ENCODE results near the gene GRPEL2.

The GRPEL2 gene

DNA sequence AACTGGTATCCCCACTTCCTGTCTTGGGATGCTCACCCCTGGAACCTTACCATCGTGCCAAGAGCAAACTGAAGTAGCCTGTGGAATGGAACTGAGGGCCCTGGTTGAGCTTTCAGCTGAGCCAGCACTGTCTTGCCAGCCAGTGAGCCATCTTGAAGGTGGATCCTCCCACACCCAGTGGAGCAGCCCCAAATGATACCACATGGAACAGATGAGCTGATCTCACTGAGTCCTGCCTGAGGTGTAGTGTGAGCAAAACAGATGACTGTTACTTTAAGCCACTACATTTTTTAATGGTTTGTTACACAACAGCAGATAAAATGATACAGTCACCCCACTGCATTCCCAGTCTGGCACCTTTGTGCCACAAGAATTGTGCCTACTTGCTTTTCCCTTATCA is 10.4 kb downstream of the GRPEL2 start:
- no peak overlapping the region for H3K4me3 ChIP-seq (ENCODE audit: low read depth, low read length)
- no peak for DNase-seq (ENCODE audit: low read depth)
- TF ChIP-seq, protein P1, sequence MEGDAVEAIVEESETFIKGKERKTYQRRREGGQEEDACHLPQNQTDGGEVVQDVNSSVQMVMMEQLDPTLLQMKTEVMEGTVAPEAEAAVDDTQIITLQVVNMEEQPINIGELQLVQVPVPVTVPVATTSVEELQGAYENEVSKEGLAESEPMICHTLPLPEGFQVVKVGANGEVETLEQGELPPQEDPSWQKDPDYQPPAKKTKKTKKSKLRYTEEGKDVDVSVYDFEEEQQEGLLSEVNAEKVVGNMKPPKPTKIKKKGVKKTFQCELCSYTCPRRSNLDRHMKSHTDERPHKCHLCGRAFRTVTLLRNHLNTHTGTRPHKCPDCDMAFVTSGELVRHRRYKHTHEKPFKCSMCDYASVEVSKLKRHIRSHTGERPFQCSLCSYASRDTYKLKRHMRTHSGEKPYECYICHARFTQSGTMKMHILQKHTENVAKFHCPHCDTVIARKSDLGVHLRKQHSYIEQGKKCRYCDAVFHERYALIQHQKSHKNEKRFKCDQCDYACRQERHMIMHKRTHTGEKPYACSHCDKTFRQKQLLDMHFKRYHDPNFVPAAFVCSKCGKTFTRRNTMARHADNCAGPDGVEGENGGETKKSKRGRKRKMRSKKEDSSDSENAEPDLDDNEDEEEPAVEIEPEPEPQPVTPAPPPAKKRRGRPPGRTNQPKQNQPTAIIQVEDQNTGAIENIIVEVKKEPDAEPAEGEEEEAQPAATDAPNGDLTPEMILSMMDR (IDR thresholded peaks at IDR 0.05; ENCODE audit: control insufficient read depth, extremely low read depth, insufficient read depth): no peak

- no peak for DNase-seq (ENCODE audit: low read depth)
- TF ChIP-seq, protein P1 (IDR thresholded peaks at IDR 0.05; ENCODE audit: control insufficient read depth, extremely low read depth, insufficient read depth): no peak
- H3K4me3 ChIP-seq (ENCODE audit: low read depth, low read length): no peak overlapping the region
Measured at GRCh38 chr5:149356391-149356790, 11.1 kb downstream of the GRPEL2 start.

DNA sequence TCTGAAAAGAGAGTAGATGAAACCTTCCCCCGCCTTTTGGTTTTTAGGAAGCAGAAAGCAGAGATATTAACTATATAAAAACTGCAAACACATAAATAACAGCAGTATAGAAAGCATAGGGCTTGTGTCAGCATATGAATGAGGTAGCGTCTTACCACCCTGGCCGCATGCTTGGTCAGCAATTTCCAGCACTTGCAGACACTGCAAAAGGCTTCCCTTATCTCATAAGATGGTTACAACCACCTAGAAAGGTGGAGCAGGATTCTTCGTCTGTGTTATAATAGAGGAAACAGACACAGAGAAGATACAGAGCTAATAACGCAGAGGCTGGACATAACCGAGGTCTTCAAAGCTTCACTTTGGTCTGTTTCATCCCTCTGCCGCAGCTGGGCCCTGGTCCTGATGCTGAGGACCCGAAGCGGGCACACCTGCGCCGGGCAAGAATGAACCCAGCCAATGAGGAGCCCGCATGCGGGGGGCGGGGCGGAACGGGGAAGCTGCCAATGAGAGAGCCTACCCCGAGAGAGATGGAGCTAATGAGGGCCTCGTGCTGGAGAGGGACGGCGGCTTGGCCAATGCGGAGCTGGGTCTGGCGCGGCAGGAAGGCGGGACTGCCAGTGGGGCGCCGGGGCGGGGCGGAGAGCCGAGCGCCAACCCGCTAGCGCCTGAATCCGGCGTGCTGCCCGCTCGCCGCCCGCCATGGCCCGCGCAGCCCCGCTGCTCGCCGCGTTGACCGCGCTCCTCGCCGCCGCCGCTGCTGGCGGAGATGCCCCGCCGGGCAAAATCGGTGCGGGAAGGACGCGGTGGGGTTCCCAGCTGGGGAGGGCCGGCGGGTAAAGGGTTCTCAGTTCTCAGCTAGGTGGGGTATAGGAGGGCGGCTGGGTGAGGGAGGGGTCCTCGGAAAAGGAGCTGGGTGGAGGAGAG is 12.3 kb downstream of the GRPEL2 start, which contains the start of gene PCYOX1L:
Gene PCYOX1L, plus strand, starts transcription at position 677 of the 924 bp plus-strand sequence. Its CDS starts 23 bp downstream, at position 700.
- TF ChIP-seq, protein P1 (IDR thresholded peaks at IDR 0.05; ENCODE audit: control insufficient read depth, extremely low read depth, insufficient read depth): no peak
- DNase-seq (ENCODE audit: low read depth): peak; percentile 94
- H3K4me3 ChIP-seq (ENCODE audit: low read depth, low read length): peak within 1 kb of the TSS; percentile 88

DNA sequence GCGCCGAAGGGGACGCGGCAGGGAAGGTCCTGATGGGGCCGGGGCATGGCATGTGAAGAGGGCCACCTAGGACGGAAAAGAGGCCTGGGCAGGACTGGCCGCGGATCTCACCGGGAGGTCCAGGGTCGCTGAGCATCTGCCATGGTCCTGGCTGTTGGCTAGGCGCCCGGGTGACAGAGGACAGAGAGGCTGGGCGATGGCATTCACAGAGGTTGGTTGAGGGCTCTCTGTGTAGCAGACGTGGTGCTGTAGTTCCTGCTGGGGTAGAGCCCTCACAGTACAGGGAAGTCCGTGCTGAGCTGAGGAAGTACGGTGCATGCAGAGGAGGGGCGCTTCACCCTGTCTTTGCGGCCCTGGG is 13.0 kb downstream of the GRPEL2 start:
- DNase-seq (ENCODE audit: low read depth): no peak
- H3K4me3 ChIP-seq (ENCODE audit: low read depth, low read length): peak overlapping the region; percentile 88
- TF ChIP-seq, protein P1 (IDR thresholded peaks at IDR 0.05; ENCODE audit: control insufficient read depth, extremely low read depth, insufficient read depth): no peak

DNA sequence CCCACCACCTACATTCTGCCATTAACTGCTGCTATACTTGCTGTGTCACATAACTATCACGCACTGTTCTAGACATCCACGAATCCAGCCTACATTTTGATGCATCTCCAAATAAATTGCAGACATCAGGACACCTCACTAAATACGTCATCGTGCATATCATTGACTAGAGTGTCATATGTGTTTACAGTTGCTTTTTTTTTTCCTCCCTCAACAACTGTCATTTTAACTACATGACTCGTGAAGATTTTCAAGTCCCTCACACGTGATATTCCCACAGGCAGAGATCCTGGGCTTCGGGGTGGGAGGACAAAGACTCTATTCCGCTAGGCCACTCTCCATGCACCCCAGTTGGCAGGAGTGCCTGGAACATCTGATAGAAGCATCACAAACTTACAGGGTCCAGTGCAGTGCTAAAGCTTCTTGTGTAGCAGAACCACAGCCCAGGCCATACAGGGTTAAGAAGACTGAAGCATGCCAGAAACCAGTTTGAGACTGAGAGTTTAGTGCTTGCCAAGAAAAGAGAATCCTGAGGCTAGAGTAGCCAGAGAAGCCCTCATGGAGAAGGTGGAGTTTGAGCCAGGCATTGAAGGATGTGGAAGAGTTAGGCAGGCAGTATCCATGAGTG is 13.7 kb downstream of the GRPEL2 start:
- H3K4me3 ChIP-seq (ENCODE audit: low read depth, low read length): peak overlapping the region; percentile 88
- TF ChIP-seq, protein P1 (IDR thresholded peaks at IDR 0.05; ENCODE audit: control insufficient read depth, extremely low read depth, insufficient read depth): no peak

DNA sequence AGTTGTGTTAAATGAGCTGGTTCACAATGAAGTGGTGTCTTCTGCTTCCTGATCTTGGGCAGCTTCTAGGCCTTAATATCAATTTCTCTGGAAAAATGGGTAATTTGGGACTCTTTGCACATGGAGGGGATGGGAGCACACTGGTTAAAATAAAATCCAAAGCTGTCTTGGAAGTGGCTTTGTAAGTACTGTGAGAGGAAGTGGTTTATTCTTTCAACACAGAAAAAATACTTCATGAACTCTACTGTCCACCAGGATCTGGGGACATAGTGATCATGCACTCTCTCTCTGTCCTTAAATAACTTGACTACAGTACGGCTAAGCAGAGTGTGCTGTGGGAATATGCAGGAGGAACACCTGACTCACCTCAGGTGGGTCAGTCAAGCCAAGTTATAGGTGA is 15.0 kb downstream of the GRPEL2 start:
- TF ChIP-seq, protein P1 (IDR thresholded peaks at IDR 0.05; ENCODE audit: control insufficient read depth, extremely low read depth, insufficient read depth): no peak
- DNase-seq (ENCODE audit: low read depth): no peak
- H3K4me3 ChIP-seq (ENCODE audit: low read depth, low read length): no peak overlapping the region

More for the DNA sequence above, 13.7 kb downstream of the GRPEL2 start:
- no peak for DNase-seq (ENCODE audit: low read depth)

Data from LNCaP clone FGC (cell line).